ENCODE results near the gene KCNAB1. TPM values are rescaled to one million over a fixed set of nuclear protein-coding genes. Genes with fewer than 3 reads are reported as not detected.

KCNAB1 gene
- total and polyA plus RNA-seq, 10 of the 15 experiments (the other 5 are each of a cell fraction or from before 2014, with no cell fraction given) = 0.11 to 0.69 (median 0.43) TPM; not detected in 6

GRCh38 chr3:156201411-156202405 lies 81.3 kb downstream of the KCNAB1 start:
- FAIRE-seq = no peak

More at GRCh38 chr3:156201411-156202405, 81.3 kb downstream of the KCNAB1 start:
- TF ChIP-seq SREBF1 (IDR thresholded peaks at IDR 0.05; ENCODE audit: low read length) (no peak), TCF7 (IDR thresholded peaks at IDR 0.05; ENCODE audit: borderline replicate concordance) (no peak), TCF12 (IDR thresholded peaks at IDR 0.05; ENCODE audit: low read depth, low read length) (no peak), ZBTB11 (CRISPR knock-in tag; IDR thresholded peaks at IDR 0.05) (no peak), KAT2A (conservative IDR thresholded peaks at IDR 0.05; ENCODE audit: control insufficient read depth, low read depth, low read length) (no peak), HDAC2 (IDR thresholded peaks at IDR 0.05) (no peak), USF1 (IDR thresholded peaks at IDR 0.05; ENCODE audit: borderline replicate concordance, extremely low read length, insufficient read depth, low read depth, low read length) (no peak), E4F1 (IDR thresholded peaks at IDR 0.05; ENCODE audit: borderline replicate concordance, partially characterized antibody) (no peak)
- H3K4me2 ChIP-seq (ENCODE audit: control insufficient read depth, insufficient read depth) = no peak overlapping the region
- intact Hi-C loops (cut with micrococcal nuclease; ENCODE audit: unreplicated experiment) (no loop called here), in situ Hi-C loops (cut with MboI) (no loop called here)
- H3K27me3 ChIP-seq (replicated peaks in 1 of 2; ENCODE audit: control insufficient read depth in 2 of 2, insufficient read depth in 2 of 2, low read length in 1 of 2) = no peaks in the 10 kb centered on the region; a peak in 1 of 4 replicates
- ChIA-PET CTCF (interaction anchor here (0.9 kb wide), 1 partner anchor 12 kb away, joined by 3 read pairs; no protein-coding TSS in a partner anchor), RAD21 (ENCODE audit: unreplicated experiment) (no interaction called here), SMC1A (ENCODE audit: uncharacterized antibody, unreplicated experiment) (no interaction called here), POLR2A (no interaction called here)
- no peak for DNase-seq (ENCODE audit: low read depth, low spot score)
- 55% methylated on average over 8 of the region's 8 CpGs for WGBS (ENCODE audit: insufficient coverage, insufficient replicate concordance, low lambda C conversion rate, missing lambda C conversion rate)
- H3K4me1 ChIP-seq (ENCODE audit: control insufficient read depth, insufficient read depth, low read length) = no peaks in the 10 kb centered on the region
- no peak overlapping the region for H2AFZ ChIP-seq (ENCODE audit: control insufficient read depth, low read depth, low read length)
- no peaks in the 10 kb centered on the region for H3K36me3 ChIP-seq (ENCODE audit: control insufficient read depth in 2 of 2, insufficient read depth in 2 of 2, low read length in 1 of 2)
- H3K4me3 ChIP-seq = no peak overlapping the region
- no peak overlapping the region for H3K27ac ChIP-seq (ENCODE audit: control insufficient read depth, insufficient read depth)
- no peaks in the 10 kb centered on the region for H3K9me3 ChIP-seq (replicated peaks; ENCODE audit: control insufficient read depth, insufficient read depth, low read length)
- ATAC-seq = no peak
- H3K9ac ChIP-seq (ENCODE audit: control insufficient read depth, insufficient read depth, low read length) = no peak overlapping the region
- H4K20me1 ChIP-seq (ENCODE audit: control insufficient read depth, insufficient read depth) = no peaks in the 10 kb centered on the region
- H3K79me2 ChIP-seq (ENCODE audit: control insufficient read depth, insufficient read depth, low read length) = no peaks in the 10 kb centered on the region
- BruUV-seq (replicated peaks) = no TSS peak
